H1 (cell line): ENCODE results near the gene L3MBTL3.
"Not testable (repeated sequence)": the region's sequence is repeated elsewhere in the genome, so short reads cannot be mapped to it uniquely, and the experiment has no call there.

Experiments used
- CTCF ChIP-seq, 3 experiments: IDR thresholded peaks; 1 replicate in 2 of 3; 2 replicates in 1 of 3; pipeline versions ENCODE4 v1.5.1 to v1.6.1; 2011; ENCODE audit warnings: low read length in 3 of 3, mild to moderate bottlenecking in 3 of 3, inconsistent platforms in 2 of 3, low read depth in 1 of 3, moderate library complexity in 1 of 3; ENCODE audit not compliant: insufficient read depth in 1 of 3; ENCODE audit errors: control extremely low read depth in 1 of 3
- EP300 ChIP-seq, 2 experiments: IDR thresholded peaks; 1 replicate in 1 of 2; 2 replicates in 1 of 2; pipeline ENCODE4 v1.6.1; 2011 to 2012; ENCODE audit warnings: low read depth in 2 of 2, low read length in 2 of 2, mild to moderate bottlenecking in 2 of 2, borderline replicate concordance in 1 of 2, inconsistent platforms in 1 of 2, moderate library complexity in 1 of 2
- EZH2 ChIP-seq: fragments of 200-600 bp; sonication (generic); IDR thresholded peaks from 2 replicates; pipeline ENCODE4 v1.7.1; 2012; ENCODE audit warnings: low read depth, mild to moderate bottlenecking, moderate library complexity, low read length, inconsistent platforms; ENCODE audit not compliant: severe bottlenecking
- ZNF274 ChIP-seq: IDR thresholded peaks from 2 replicates; pipeline ENCODE4 v1.7.0; 2012; ENCODE audit warnings: low read length, borderline replicate concordance; ENCODE audit errors: extremely low read depth

GRCh38 chr6:130170160-130170559, 151.8 kb downstream of the L3MBTL3 start:
- TF ChIP-seq ZNF274; CTCF (IDR thresholded peaks at IDR 0.05; ENCODE audit: control extremely low read depth in 1 of 3, insufficient read depth in 1 of 3, low read depth in 1 of 3, low read length in 3 of 3); EP300 (IDR thresholded peaks at IDR 0.05; ENCODE audit: borderline replicate concordance in 1 of 2, low read depth in 2 of 2, low read length in 2 of 2); EZH2: not testable (repeated sequence)
